KOPT-K1 (cell line): Measurements from ENCODE around the gene PRSS38.

Experiments used
- H3K27ac ChIP-seq: fragments of 200-600 bp; sonication (generic); 2 replicates; pipeline ENCODE4 v1.5.1; 2016; ENCODE audit warnings: antibody characterized with exemption, mild to moderate bottlenecking, low read depth, low read length; ENCODE audit not compliant: poor library complexity, severe bottlenecking
- H3K36me3 ChIP-seq: fragments of 200-600 bp; sonication (generic); 2 replicates; pipeline ENCODE4 v1.5.1; 2017; ENCODE audit warnings: antibody characterized with exemption, mild to moderate bottlenecking, low read length, moderate library complexity; ENCODE audit not compliant: insufficient read depth
- H3K9me3 ChIP-seq: fragments of 200-600 bp; sonication (generic); 2 replicates; pipeline ENCODE4 v1.5.1; 2017; ENCODE audit warnings: antibody characterized with exemption, low read length, mild to moderate bottlenecking; ENCODE audit not compliant: insufficient read depth, poor library complexity, severe bottlenecking

PRSS38 gene

DNA sequence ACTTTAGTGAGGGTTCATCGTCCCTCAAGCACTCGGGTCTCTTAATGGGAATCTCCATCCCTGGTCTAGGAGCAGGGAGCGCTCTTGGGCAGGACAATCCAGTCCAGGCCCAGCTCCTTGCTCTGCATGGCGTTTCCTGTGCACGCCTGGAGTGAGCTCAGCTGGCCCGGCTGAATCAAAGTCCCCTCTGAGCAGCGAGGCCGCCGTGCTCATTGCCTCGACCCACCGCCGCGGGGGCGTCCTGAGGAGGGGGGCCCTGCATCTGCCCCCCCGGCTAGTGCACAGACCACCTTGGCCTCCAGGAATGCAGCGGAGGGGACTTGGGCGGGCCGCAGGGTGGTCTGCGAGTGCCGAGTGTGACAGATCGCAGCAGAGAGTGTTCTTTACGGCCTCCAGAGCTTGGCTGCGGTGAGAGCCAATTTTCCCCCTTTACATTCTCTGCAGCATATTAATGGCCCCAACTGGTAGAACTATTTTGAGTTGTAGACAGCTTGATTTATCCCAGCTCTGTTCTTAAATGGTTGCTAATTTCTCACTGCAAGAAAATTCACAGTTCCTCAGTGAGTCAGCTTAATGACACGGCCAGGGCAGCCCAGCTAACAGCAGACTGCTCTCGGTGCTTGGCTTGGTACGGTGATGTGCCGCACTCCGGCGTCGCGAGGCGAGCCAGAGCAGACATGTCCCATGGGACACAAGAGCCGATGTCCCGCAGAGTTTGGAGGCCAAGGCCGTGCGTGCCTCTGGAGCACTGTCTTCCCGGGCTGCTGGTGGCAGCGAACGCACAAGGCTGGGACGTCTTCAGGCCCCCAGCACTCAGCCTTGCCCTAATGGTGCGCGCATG lies 40.4 kb upstream of the PRSS38 start:
- no peaks in the 10 kb centered on the region for H3K9me3 ChIP-seq
- no peak overlapping the region for H3K27ac ChIP-seq
- H3K36me3 ChIP-seq: peaks cover 43% of the 10 kb centered on the region

DNA sequence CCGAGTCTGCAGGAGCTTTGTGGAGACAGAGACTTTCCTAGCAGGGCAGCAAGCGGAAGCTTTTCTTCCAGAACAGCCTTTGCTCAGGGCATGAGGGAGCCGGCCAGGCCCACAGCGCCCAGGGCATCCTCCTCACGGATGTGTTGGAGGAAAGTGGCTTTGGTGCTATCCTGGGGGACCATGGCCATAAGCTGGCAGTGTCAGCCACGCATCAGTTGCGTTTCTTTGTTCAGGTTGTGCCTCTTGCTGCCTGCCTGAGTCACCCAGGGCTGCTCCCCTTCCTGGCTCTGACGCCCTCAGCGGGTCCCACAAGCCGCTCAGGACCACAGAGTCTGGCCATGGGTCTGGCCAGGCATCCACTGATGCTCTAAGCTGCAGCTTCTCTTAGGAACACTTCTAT lies 39.6 kb upstream of the PRSS38 start:
- Histone ChIP-seq H3K36me3 (peaks cover 43% of the 10 kb centered on the region), H3K27ac (no peak overlapping the region), H3K9me3 (no peaks in the 10 kb centered on the region)

DNA sequence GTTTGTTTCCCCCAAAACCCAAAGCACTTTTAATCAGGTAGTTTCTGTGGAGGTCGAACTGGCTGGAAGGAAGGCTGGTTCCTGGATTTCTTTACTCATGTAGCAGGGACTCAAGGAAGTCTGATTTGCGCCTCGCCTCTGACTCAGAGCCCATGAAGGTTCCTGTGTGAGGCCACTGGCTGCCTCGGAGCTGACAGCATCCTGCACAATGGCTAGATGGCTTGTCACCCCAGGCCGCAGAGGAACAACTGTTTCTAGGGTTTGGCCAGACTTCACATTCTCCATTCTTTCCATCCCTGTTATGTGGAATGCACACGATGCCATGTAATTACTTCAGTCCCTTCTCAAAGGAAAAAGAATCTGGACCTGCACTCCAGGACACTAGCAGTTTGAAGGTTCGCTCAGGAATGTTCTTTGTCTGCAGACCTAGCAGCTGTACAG lies 39.1 kb upstream of the PRSS38 start:
- peaks cover 44% of the 10 kb centered on the region for H3K36me3 ChIP-seq
- no peaks in the 10 kb centered on the region for H3K9me3 ChIP-seq
- H3K27ac ChIP-seq: no peak overlapping the region

DNA sequence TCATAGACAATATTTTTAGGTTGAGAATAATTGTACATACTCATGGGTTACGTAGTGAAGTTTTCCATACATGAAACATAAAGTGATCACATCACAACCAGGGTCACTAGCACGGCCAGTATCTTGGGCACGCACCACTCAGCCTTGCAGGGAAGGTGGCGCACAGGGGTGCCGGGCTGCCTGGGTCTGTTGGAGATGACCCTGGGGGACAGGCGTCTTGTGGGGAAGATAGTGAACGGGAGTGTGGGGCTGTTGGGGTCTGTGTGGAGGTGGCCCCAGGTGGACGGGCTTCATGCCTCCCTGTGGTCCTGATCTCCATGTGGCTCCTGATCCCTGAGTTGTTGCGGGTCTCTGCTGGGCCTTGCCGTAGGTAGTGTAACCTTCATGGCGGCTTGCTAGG lies 38.3 kb upstream of the PRSS38 start:
- Histone ChIP-seq H3K27ac (no peak overlapping the region), H3K36me3 (peaks cover 39% of the 10 kb centered on the region), H3K9me3 (no peaks in the 10 kb centered on the region)

DNA sequence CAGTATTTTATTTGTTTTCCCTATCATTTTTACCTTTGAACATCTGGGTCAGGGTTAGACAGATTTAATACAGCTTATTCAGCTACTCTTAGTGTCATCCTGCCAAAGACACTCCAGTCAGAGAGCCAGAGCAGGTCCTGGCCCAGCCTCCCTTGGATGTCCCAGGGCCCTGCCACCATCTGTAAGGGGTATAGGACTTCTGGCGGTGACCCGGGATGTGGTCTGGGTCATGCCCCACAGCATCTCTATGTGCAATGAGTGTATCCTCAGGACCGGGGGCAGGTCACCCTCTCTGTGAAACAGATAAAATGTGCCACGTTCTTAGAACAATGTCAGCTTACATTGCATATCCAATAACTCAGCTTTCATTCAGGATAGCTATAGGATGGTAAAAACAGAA lies 37.8 kb upstream of the PRSS38 start:
- H3K36me3 ChIP-seq: peaks cover 35% of the 10 kb centered on the region
- no peak overlapping the region for H3K27ac ChIP-seq
- H3K9me3 ChIP-seq: no peaks in the 10 kb centered on the region

DNA sequence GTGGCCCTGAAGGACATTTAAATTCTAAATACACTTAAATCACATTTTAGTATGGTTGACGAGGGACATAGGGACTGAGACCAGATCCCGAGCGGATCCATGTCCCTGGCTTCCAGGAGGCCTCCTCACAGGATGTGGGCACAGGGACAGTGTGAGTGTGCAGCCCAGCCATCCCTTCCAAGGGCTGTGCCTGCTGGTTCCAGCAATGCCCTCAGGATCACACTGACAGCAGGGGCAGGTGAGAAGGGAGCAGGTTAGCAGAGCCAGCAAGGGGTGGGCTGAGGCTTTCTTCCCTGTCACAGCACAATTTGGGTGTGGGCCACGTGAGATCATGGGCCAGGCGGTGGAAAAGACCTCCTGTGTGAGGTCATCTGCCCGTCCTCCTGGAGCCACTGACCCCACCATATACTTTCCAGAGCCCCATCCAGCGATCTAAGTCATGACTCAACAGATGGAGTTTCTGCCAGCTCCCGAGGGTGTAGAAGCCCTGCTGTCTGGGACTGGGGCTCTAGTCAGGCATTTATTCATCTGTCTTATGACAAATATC lies 37.0 kb upstream of the PRSS38 start:
- H3K9me3 ChIP-seq: no peaks in the 10 kb centered on the region
- peaks cover 35% of the 10 kb centered on the region for H3K36me3 ChIP-seq
- no peak overlapping the region for H3K27ac ChIP-seq

DNA sequence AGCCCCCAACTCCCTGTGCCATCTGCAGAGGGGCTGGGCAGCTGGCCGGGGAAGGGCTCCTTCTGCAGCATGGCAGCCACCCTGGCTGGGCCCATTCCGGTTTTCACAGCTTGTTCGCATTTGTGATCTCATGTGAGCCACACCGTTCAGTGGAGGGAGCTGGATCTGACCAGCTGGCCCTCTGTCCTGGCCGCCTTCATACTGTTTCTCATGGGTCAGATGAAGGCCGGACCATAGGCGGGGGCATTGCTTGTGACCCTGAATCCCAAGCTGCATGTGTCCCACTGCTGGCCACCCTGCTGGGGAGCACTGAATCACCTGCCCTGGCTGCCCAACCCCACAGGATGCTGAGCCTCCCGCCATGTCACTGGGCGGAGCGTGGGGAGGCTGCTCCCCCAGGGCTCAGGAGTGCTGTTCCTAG lies 36.4 kb upstream of the PRSS38 start:
- H3K27ac ChIP-seq: no peak overlapping the region
- peaks cover 35% of the 10 kb centered on the region for H3K36me3 ChIP-seq

DNA sequence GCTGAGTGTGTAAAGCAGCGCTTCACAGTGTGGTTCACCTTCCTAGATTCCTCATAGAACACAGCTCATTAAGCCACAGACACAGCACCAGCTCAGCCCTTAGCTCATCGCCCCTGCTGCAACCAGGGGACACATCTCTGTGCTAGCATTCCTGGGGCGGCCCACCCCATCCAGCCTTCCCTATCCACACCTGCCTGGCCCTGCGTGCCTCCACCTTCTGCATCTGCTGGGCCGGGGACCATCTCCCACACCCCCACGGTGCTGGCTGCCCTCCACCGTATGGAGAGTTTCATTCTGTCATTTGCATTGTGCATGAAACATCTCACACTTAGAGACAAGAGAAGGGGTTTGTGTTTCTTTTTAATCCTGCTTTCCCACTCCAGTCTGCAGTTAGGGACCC lies 35.8 kb upstream of the PRSS38 start:
- Histone ChIP-seq H3K27ac (no peak overlapping the region), H3K9me3 (no peaks in the 10 kb centered on the region), H3K36me3 (peaks cover 35% of the 10 kb centered on the region)

More for the DNA sequence above, 36.4 kb upstream of the PRSS38 start:
- H3K9me3 ChIP-seq: no peaks in the 10 kb centered on the region

DNA sequence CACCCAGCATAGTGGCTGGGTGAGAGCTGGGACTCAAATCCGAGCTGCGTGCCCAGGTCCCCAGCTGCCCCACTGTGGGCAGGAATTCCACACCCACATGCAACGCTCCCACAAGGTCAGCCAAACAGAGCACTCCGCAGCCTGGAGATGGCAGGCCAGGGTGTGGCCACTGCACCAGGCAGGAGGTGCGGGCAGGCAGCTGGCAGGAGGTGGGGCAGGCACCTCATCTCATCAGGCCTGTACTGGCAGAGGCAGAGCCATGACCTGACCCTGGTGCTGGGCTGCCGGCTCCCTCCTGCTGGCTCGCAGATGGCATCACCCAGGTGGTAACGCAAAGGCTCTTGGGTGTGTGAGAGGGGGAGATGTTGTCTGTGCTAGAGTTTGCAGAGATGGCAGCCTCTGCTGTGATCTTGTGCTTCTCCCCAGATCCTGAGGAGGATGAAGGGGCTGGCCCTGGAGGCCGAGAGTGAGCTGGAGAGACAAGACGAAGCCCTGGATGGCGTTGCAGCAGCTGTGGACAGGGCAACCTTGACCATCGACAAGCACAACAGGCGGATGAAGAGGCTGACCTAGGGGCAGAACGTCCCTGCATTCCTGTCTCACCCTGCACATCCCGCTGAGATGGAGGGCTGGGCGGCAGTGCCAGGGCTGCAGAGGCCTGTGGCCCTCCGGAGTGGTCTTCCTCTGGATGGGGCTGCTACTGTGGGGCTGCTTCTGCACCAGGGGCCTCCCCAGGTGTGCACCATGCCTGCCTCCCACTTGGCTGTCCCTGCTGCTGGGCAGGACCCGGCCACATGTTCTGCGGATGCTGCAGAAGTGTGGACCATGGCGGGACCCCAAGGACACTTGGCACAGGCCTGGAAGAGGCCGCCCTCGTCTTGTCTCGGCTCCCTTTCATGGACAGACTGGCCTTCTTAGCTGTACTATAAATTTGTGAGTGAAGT lies 35.1 kb upstream of the PRSS38 start:
- no peaks in the 10 kb centered on the region for H3K9me3 ChIP-seq
- H3K27ac ChIP-seq: no peak overlapping the region

DNA sequence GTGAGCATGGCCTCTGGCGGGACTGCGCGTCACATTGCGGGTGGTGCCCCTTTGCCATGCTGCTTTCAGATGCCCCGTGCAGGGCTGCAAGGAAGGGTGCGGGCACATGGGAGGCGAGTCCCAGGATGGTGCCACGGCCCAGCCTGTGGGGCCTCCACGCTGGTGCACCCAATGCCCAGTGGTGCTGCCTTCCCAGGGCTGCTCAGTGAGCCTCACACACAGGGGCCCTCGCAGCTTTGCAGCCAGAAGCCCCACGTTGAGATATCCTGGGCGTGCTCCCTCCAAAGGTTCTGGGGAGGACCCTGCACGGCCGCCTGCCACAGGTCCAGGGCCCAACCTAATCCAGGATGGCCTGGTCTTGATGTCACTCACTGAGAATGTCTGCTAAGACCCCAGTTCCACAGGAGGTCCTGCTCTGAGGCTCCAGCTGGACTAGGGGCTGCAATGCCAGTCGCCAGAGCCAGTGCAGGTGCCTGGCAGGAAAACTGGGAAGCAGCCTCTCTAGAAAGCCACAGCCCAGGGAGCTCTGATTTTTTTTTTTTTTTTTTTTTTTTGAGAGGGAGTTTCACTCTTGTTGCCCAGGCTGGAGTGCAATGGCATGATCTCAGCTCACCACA lies 34.1 kb upstream of the PRSS38 start:
- no peaks in the 10 kb centered on the region for H3K9me3 ChIP-seq
- H3K27ac ChIP-seq: no peak overlapping the region
- H3K36me3 ChIP-seq: peaks cover 22% of the 10 kb centered on the region

More for the DNA sequence above, 35.1 kb upstream of the PRSS38 start:
- peaks cover 32% of the 10 kb centered on the region for H3K36me3 ChIP-seq

DNA sequence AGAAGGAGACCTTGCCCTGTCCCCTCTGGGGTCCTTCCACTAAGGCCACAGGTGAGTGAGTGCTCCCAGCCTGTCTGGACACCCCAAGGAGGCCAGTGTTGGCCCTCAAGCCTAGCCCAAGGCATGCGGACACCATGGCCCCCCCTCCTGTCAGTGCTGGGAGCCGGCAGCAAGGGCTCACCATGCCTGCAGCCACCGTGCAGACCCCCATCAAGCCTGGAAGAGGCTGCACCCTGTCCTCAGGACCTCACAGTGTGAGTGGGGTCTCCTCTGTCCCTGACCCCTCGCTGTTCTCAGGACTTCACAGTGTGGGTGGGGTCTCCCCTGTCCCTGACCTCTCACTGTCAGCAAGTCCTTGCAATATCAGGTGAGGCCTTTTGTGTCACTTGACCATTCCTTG lies 33.2 kb upstream of the PRSS38 start:
- H3K36me3 ChIP-seq: peaks cover 19% of the 10 kb centered on the region; the same call in 1 of the 2 replicates
- no peaks in the 10 kb centered on the region for H3K9me3 ChIP-seq
- no peak overlapping the region for H3K27ac ChIP-seq

DNA sequence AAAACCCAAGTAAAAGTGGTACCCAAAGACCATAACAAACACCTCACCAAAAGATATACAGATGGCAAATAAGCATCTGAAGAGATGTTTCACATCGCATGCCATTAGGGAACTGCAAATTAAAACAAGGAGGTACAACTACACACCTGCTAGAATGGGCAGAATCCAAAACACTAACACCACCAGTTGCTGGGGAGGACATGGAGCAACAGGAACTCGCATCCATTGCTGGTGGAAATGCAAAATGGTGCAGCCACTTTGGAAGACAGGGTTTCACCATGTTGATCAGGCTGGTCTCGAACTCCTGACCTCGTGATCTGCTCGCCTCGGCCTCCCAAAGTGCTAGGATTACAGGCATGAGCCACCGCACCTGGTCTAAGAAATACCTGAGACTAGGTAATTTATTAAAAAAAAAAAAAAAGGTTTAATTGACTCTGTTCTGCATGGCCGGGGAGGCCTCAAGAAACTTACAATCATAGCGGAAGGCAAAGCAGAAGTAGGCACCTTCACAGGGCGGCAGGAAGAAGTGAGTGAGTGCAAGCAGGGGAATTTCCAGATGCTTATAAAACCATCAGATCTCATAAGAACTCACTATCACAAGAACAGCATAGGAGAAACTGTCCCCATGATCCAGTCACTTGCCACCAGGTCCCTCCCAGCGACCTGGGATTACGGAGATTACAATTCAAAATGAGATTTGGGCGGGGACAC lies 30.2 kb upstream of the PRSS38 start:
- no peak overlapping the region for H3K27ac ChIP-seq
- H3K9me3 ChIP-seq: no peaks in the 10 kb centered on the region
- peaks cover 12% of the 10 kb centered on the region; the same call in 1 of the 2 replicates for H3K36me3 ChIP-seq

DNA sequence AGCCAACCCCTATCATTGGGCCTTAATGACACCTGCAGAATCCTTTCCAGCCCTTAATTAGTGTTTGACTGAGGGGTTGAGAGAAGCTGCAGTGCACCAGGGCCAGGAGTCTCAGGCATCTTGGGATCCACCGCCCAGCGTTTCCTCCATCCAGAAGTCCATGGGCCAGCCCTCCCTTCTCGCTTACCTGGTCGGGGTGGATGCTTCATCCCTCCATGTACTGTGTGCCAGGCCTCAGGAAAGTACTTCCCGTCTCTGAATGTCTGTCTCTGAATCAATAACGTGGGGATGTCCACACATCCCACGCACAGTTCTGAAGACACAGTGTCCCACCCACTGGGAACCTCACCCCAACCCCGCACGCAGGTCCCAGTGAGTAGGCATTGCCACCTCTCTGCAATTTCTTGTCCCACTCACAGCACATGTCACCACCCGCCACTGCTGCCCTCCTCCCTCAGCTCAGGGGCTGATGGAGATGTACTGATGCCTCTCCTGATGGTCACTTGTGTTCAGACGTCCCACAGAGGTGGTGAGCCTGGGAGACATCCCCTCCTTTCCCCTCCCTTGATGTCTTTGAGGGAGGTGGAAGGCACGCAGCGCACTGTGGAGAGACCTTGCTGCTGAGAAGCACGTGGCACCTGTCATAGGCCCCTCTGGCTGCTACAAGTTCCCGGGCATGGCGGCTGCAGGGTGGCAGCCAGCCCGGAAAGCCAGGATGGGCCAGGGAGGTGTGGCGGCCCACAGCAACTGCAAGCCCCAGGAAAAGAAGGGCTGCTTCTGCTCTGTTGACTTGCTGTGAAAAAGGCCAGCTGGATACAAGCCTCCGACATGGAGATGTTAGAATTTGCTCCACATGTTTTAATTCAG lies 29.4 kb upstream of the PRSS38 start:
- H3K27ac ChIP-seq: no peak overlapping the region
- H3K36me3 ChIP-seq: 0 out of 2 replicates have a peak, but pooled peaks cover 4% of the 10 kb centered on the region
- no peaks in the 10 kb centered on the region for H3K9me3 ChIP-seq
